K562 (cell line): ENCODE measurements around the gene RALGAPA2. TPM values are rescaled to one million over a fixed set of nuclear protein-coding genes. Genes with fewer than 3 reads are reported as not detected.

Source experiments
- ATAC-seq: fragments of 200-7000 bp; cut with Tn5 transposase; 3 replicates; pipeline ENCODE4 v1.9.1; 2020; ENCODE audit warnings: moderate library complexity
- BruUV-seq: library from RNA; stranded (reverse); fragments of 400-500 nt; replicated peaks from 2 replicates; lab custom pipeline; 2021; lab: Mats Ljungman, UMichigan
- CTCF ChIA-PET: fragments of 300-600 bp; formaldehyde crosslinking; extraction: SDS; loops from one replicate; lab custom pipeline; 2021; ENCODE audit warnings: low intra/inter-chr PET ratio; lab: Yijun Ruan, JAX
- POLR2A ChIA-PET: fragments of 300-600, 350-650 bp; sonication (Branson Sonifier 250); formaldehyde crosslinking; extraction: SDS; loops from one replicate; lab custom pipeline; 2021; ENCODE audit warnings: antibody characterized with exemption, inconsistent platforms; lab: Yijun Ruan, JAX
- DNase-seq, 4 experiments: peaks; one replicate each; pipeline versions ENCODE4 v3.0.0 to v3.0.0-alpha.2; 2011 to 2018; ENCODE audit warnings: low spot score in 3 of 4, mixed read lengths in 3 of 4; ENCODE audit errors: extremely low read depth in 1 of 4
- FAIRE-seq: peaks from 2 replicates; lab custom pipeline; 2011; peaks lifted over from hg19 to GRCh38; lab: Jason Lieb, UNC
- H2AFZ ChIP-seq: 2 replicates; pipeline ENCODE4 v1.6.0; 2011; ENCODE audit warnings: low read depth, low read length, control low read depth, inconsistent platforms
- H3K27ac ChIP-seq: fragments of 200-600 bp; 3 replicates; pipeline ENCODE4 v1.8.0; 2011; ENCODE audit warnings: low read depth, mild to moderate bottlenecking, control low read depth, inconsistent platforms, low read length, moderate library complexity, mixed read lengths; ENCODE audit errors: extremely low read depth
- H3K27me3 ChIP-seq, 2 experiments: fragments of 300-600 bp in 1 of 2; 2 replicates in 1 of 2; 3 replicates in 1 of 2; pipeline versions ENCODE4 v1.6.0 to v1.8.0; 2011; ENCODE audit warnings: inconsistent platforms in 2 of 2, low read length in 2 of 2, mild to moderate bottlenecking in 1 of 2, mixed read lengths in 1 of 2, moderate library complexity in 1 of 2; ENCODE audit not compliant: control insufficient read depth in 2 of 2, insufficient read depth in 2 of 2
- H3K36me3 ChIP-seq: fragments of 300-600 bp; 3 replicates; pipeline ENCODE4 v1.8.0; 2011; ENCODE audit warnings: mild to moderate bottlenecking, low read length, inconsistent platforms; ENCODE audit not compliant: control insufficient read depth, insufficient read depth
- H3K4me1 ChIP-seq, 2 experiments: fragments of 200-600 bp in 1 of 2; replicated peaks in 1 of 2; 2 replicates in 1 of 2; 3 replicates in 1 of 2; pipeline versions ENCODE4 v1.5.1 to v1.8.0; 2011; ENCODE audit warnings: inconsistent platforms in 2 of 2, low read length in 2 of 2, mild to moderate bottlenecking in 1 of 2, mixed read lengths in 1 of 2, moderate library complexity in 1 of 2; ENCODE audit not compliant: control insufficient read depth in 2 of 2, insufficient read depth in 2 of 2
- H3K4me2 ChIP-seq: 2 replicates; pipeline ENCODE4 v1.6.1; 2011; ENCODE audit warnings: low read length, control low read depth, inconsistent platforms, mixed read lengths; ENCODE audit not compliant: insufficient read depth
- H3K4me3 ChIP-seq: fragments of 200-600 bp; sonication (generic), shearing (Covaris generic); 2 replicates; pipeline ENCODE4 v1.5.1; 2016; ENCODE audit warnings: control low read depth, inconsistent platforms
- H3K79me2 ChIP-seq: fragments of 200-600 bp; 3 replicates; pipeline ENCODE4 v1.8.0; 2011; ENCODE audit warnings: low read length, inconsistent platforms; ENCODE audit not compliant: control insufficient read depth, insufficient read depth
- H3K9ac ChIP-seq, 2 experiments: 2 replicates each; pipeline versions ENCODE4 v1.6.0 to v1.6.1; 2011; ENCODE audit warnings: low read depth in 2 of 2, low read length in 2 of 2, control low read depth in 1 of 2, inconsistent platforms in 1 of 2, mild to moderate bottlenecking in 1 of 2, mixed read lengths in 1 of 2; ENCODE audit not compliant: insufficient read depth in 1 of 2
- H3K9me1 ChIP-seq: one replicate; pipeline ENCODE4 v1.6.0; 2011; ENCODE audit warnings: inconsistent platforms, mild to moderate bottlenecking, low read length, moderate library complexity; ENCODE audit not compliant: control insufficient read depth, insufficient read depth
- H3K9me3 ChIP-seq: replicated peaks from 2 replicates; pipeline ENCODE4 v1.5.1; 2011; ENCODE audit warnings: low read depth, low read length, inconsistent platforms; ENCODE audit not compliant: control insufficient read depth, insufficient read depth
- H4K20me1 ChIP-seq: replicated peaks from 2 replicates; pipeline ENCODE4 v1.6.1; 2011; ENCODE audit warnings: low read length, inconsistent platforms, mixed read lengths; ENCODE audit not compliant: control insufficient read depth, insufficient read depth
- ATF2 ChIP-seq: sonication (generic); formaldehyde crosslinking; IDR thresholded peaks from 2 replicates; pipeline ENCODE4 v1.8.1; 2022; ENCODE audit warnings: missing genetic modification reagents
- BRD4 ChIP-seq: fragments of 200-600 bp; sonication (generic); IDR thresholded peaks from 2 replicates; pipeline ENCODE4 v1.6.1; 2017; ENCODE audit warnings: inconsistent platforms
- C11orf30 ChIP-seq: fragments of 450-650 bp; IDR thresholded peaks from 2 replicates; pipeline ENCODE4 v1.6.1; 2016; ENCODE audit warnings: low read depth, mild to moderate bottlenecking
- KLF16 ChIP-seq: IDR thresholded peaks from 2 replicates; pipeline ENCODE4 v1.6.1; 2016; ENCODE audit warnings: antibody characterized with exemption
- MAFF ChIP-seq: IDR thresholded peaks from 2 replicates; pipeline ENCODE4 v1.6.1; 2012; ENCODE audit warnings: low read length, improper control_type of control experiment
- MAFG ChIP-seq: fragments of 450-650 bp; conservative IDR thresholded peaks from 2 replicates; pipeline ENCODE4 v1.6.1; 2016; ENCODE audit warnings: missing genetic modification characterization, missing compliant biosample characterization
- MAFK ChIP-seq: IDR thresholded peaks from 2 replicates; pipeline ENCODE4 v1.6.1; 2011; ENCODE audit warnings: low read length, improper control_type of control experiment
- MCM2 ChIP-seq: fragments of 450-650 bp; IDR thresholded peaks from 2 replicates; pipeline ENCODE4 v1.6.1; 2017; ENCODE audit warnings: low read depth, mild to moderate bottlenecking
- MTA1 ChIP-seq: fragments of 450-650 bp; IDR thresholded peaks from 2 replicates; pipeline ENCODE4 v1.6.1; 2017; ENCODE audit warnings: borderline replicate concordance
- NFYB ChIP-seq: IDR thresholded peaks from 2 replicates; pipeline ENCODE4 v1.6.1; 2011; ENCODE audit warnings: mild to moderate bottlenecking, moderate library complexity; ENCODE audit not compliant: insufficient read length; ENCODE audit errors: extremely low read depth
- RAD51 ChIP-seq: fragments of 450-650 bp; IDR thresholded peaks from 2 replicates; pipeline ENCODE4 v1.7.1; 2016; ENCODE audit warnings: low read depth, mild to moderate bottlenecking, borderline replicate concordance
- TFE3 ChIP-seq: fragments of 450-650 bp; formaldehyde crosslinking; IDR thresholded peaks from 2 replicates; pipeline ENCODE4 v1.4.0; 2020; ENCODE audit warnings: mild to moderate bottlenecking, mixed read lengths
- ZNF316 ChIP-seq: fragments of 450-650 bp; IDR thresholded peaks from 2 replicates; pipeline ENCODE4 v1.6.1; 2016
- ZNF551 ChIP-seq: fragments of 250-450 bp; sonication (Bioruptor Pico); IDR thresholded peaks from 2 replicates; pipeline ENCODE4 v1.5.0; 2021; ENCODE audit warnings: mild to moderate bottlenecking, moderate library complexity
- ZNF655 ChIP-seq: fragments of 250-450 bp; sonication (Bioruptor Pico); IDR thresholded peaks from 2 replicates; pipeline ENCODE4 v1.5.0; 2021
- ZNF668 ChIP-seq: fragments of 250-450 bp; sonication (Bioruptor Pico); IDR thresholded peaks from 2 replicates; pipeline ENCODE4 v1.8.0; 2022; ENCODE audit warnings: mild to moderate bottlenecking, inconsistent platforms
- ZNF764 ChIP-seq: fragments of 250-450 bp; sonication (Bioruptor Pico); IDR thresholded peaks from 2 replicates; pipeline ENCODE4 v1.4.0; 2020; ENCODE audit warnings: low read depth, mild to moderate bottlenecking, moderate library complexity
- WGBS: fragments of 100-300 bp; shearing (Covaris generic); methylation state at CpG from one replicate; pipeline ENCODE4 v1.1.6; 2016; ENCODE audit warnings: low coverage, mixed read lengths; ENCODE audit not compliant: insufficient coverage; ENCODE audit errors: missing lambda C conversion rate; 5-methylcytosine and 5-hydroxymethylcytosine counted together
- in situ Hi-C: fragments of 300-500 bp; cut with MboI; formaldehyde crosslinking; loops from 4 replicates; pipeline ENCODE4 v1.15.0; 2018; ENCODE audit warnings: inconsistent platforms, mixed read lengths
- intact Hi-C: fragments of 100-400 bp; cut with micrococcal nuclease; formaldehyde crosslinking; loops from 2 replicates; pipeline ENCODE4 v1.14.2; 2022
- polyA plus RNA-seq, 8 experiments: library from polyadenylated mRNA; depleted of rRNA in 4 of 8; stranded (reverse) in 5 of 8; unstranded in 3 of 8; fragments of >200 nt; fragmentation: Nextera tagmentation in 2 of 8; fragmentation: Illumina TruSeq in 1 of 8; extraction: Ambion mirVana in 2 of 8; extraction: Trizol in 1 of 8; gene quantifications; 2 replicates each; pipeline versions ENCODE4 v1.2.1 to v1.2.3, GENCODE V29; 2011 to 2014; ENCODE audit warnings: inconsistent platforms in 1 of 8, missing spikeins in 1 of 8
- total RNA-seq, 7 experiments: library from RNA; depleted of rRNA in 6 of 7; stranded (reverse); fragments of >200 nt in 6 of 7; fragmentation: Illumina TruSeq in 2 of 7; extraction: Trizol in 2 of 7; gene quantifications; 2 replicates each; pipeline versions ENCODE4 v1.2.1 to v1.2.3, GENCODE V29; 2011 to 2021; ENCODE audit warnings: low replicate concordance in 1 of 7

RALGAPA2 gene
- total and polyA plus RNA-seq, 9 of the 15 experiments (the other 6 are each of a cell fraction or from before 2014, with no cell fraction given): 0.35 to 2.7 (median 1.4) TPM

- POLR2A ChIA-PET: no interaction called here
- Histone ChIP-seq H3K27me3 (no peaks in the 10 kb centered on the region), H3K4me2 (no peak overlapping the region), H3K4me3 (no peak overlapping the region), H4K20me1 (no peaks in the 10 kb centered on the region), H3K9ac (no peak overlapping the region), H3K4me1 (no peaks in the 10 kb centered on the region), H3K79me2 (no peaks in the 10 kb centered on the region), H3K9me3 (no peaks in the 10 kb centered on the region), H3K9me1 (no peaks in the 10 kb centered on the region), H2AFZ (no peak overlapping the region), H3K36me3 (no peaks in the 10 kb centered on the region), H3K27ac (no peak overlapping the region)
- TF ChIP-seq ATF2 (CRISPR knock-in tag): no peak
- TF ChIP-seq C11orf30: peak; percentile 54
- TF ChIP-seq MTA1: no peak
- peak; percentile 48; the same call in 1 of the 2 replicates for TF ChIP-seq MAFF
- no peak for TF ChIP-seq ZNF668 (CRISPR knock-in tag)
- TF ChIP-seq BRD4: no peak
- no peak for TF ChIP-seq MCM2
- TF ChIP-seq MAFK: 0 out of 2 replicates have a peak, but pooled peaks have one; percentile 24
- TF ChIP-seq ZNF764 (CRISPR knock-in tag): no peak
- peak; percentile 62 for TF ChIP-seq MAFG (tag)
- TF ChIP-seq ZNF551 (CRISPR knock-in tag): no peak
- TF ChIP-seq NFYB: no peak
- TF ChIP-seq KLF16: no peak
- TF ChIP-seq ZNF316: peak; percentile 64
- no peak for TF ChIP-seq ZNF655 (CRISPR knock-in tag)
- peak; percentile 67 for TF ChIP-seq TFE3 (CRISPR knock-in tag)
- TF ChIP-seq RAD51: 0 out of 2 replicates have a peak, but pooled peaks have one; percentile 40
- CTCF ChIA-PET: no interaction called here
- in situ Hi-C loops (no loop called here), intact Hi-C loops (no loop called here)
- ATAC-seq (no peak), DNase-seq (no peak), FAIRE-seq (no peak)
- BruUV-seq: no TSS peak
- 5% methylated on average over 5 of the region's 5 CpGs for WGBS
Observed at GRCh38 chr20:20603339-20603990, 109.0 kb downstream of the RALGAPA2 start.
